Stimulated activated naive CD8-positive, alpha-beta T cell treated with anti-CD3 and anti-CD28 coated beads, Interleukin-15, Interleukin-2, amounts not matched to agents 100 U/mL and 50 U/mL, for 24 hours (primary cell): ENCODE measurements around the gene KIR2DL4.
"Not testable (repeated sequence)": the region's sequence is repeated elsewhere in the genome, so short reads cannot be mapped to it uniquely, and the experiment has no call there.

Experiments
- ATAC-seq: fragments of 150-1000 bp; cut with Tn5 transposase; one replicate; pipeline ENCODE4 v1.10.0; 2021
- DNase-seq: peaks from one replicate; pipeline ENCODE4 v3.0.0; 2021

The KIR2DL4 gene

GRCh38 chr19:54803410-54803809 lies at the start of gene KIR2DL4:
Gene KIR2DL4, plus strand, starts transcription at chr19:54803610. Its CDS starts 42 bp downstream, at chr19:54803652.
- DNase-seq (no peak), ATAC-seq (no peak)

DNA sequence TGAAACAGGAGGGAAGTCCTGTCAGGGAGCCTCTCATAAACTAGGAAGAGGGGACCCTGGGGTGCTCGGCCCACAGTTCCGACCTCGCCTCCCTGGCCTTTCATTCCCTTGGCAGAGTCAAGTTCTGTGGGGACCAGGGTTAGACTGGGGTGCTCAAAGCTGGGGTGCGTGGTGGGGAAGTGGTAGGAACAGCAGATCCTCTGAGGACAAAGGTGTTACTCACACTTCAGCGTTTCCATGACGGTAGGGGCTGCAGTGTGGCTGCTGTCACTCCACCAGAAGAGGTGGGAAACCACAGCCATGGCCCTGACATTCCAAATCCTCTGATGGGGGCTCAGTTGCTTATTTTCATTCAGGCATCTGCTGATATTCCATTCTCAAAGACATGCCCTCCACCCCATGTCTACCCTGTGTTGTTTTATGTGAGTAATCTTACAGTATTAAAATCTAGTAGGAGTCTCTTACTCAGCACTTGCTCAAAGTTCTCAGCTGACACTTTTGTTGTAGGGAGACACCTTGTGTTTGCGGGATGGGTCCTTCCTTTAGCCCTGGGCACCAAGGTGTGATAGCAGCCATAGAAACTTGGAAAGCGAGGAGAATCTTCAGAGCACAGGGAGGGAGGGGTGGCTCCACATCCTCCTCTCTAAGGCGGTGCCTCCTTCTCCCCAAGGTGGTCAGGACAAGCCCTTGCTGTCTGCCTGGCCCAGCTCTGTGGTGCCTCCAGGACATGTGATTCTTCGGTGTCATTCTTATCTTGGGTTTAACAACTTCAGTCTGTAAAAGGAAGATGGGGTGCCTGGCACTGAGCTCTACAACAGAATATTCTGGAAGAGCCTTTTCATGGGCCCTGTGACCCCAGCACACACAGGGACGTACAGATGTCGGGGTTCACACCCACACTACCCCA lies 47.0 kb upstream of the KIR2DL4 start:
- DNase-seq, ATAC-seq: not testable (repeated sequence)

- DNase-seq, ATAC-seq: not testable (repeated sequence)
Observed at GRCh38 chr19:54758577-54758976, 44.8 kb upstream of the KIR2DL4 start.

DNA sequence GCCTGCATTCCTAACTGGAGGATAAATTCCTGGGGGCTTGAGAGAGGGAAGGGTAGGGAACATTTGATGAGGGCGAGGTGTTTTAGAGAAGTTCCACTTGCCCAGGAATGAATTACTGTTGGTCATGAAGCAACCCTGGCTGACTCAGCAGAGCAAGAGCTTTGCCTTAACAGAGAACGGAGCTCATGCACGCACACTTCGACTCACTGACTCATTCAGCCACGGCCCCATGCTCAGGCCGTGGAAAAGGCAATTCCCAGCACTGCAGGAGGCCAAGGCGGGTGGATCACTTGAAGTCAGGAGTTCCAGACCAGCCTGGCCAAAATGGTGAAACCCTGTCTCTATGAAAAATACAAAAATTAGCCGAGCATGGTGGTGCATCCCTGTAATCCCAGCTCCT lies 39.2 kb upstream of the KIR2DL4 start:
- ATAC-seq, DNase-seq: not testable (repeated sequence)

DNA sequence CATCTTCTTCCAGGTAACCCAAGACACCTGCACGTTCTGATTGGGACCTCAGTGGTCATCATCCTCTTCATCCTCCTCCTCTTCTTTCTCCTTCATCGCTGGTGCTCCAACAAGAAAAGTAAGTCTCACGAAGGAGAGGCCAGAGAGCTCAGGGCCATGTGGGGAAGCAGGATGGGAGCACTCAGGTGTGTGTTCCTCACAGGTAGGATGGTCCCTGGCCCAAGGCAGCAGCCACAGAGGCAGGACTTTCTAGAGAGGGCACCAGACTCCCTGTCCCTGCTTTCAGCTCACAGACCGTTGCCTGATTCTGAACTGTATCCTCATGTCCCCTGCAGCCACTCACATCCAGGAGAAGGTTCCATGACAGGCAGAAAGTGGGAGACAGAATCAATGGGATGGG lies 36.9 kb upstream of the KIR2DL4 start:
- DNase-seq, result not testable (repeated sequence)

DNA sequence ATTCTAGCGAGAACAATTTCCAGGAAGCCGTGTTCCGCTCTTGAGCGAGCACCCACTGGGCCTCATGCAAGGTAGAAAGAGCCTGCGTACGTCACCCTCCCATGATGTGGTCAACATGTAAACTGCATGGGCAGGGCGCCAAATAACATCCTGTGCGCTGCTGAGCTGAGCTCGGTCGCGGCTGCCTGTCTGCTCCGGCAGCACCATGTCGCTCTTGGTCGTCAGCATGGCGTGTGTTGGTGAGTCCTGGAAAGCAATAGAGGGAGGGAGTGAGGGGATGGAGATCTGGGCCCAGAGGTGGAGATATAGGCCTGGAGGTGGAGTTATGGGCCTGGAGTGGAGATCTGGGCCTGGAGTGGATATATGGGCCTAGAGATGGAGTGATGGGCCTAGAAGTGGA lies 33.8 kb upstream of the KIR2DL4 start, which contains the start of gene KIR2DL1:
Gene KIR2DL1, plus strand, starts transcription at position 148 of the 400 bp plus-strand sequence. Its CDS starts 58 bp downstream, at position 206.
- not testable (repeated sequence) for ATAC-seq, DNase-seq

More for the DNA sequence above, 36.9 kb upstream of the KIR2DL4 start:
- not testable (repeated sequence) for ATAC-seq

DNA sequence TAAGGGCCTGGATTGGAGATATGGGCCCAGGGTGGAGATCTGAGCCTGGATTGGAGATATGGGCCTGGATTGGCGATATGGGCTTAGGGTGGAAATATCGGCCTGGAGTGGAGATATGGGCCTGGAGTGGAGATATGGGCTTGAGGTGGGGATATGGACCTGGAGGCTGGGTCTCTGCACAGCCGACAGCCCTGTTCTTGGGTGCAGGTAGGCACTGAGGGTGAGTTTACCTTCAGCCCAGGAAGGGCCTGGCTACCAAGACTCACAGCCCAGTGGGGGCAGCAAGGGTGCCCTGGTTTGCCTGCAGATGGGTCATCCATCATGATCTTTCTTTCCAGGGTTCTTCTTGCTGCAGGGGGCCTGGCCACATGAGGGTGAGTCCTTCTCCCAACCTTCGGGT lies 32.9 kb upstream of the KIR2DL4 start:
- ATAC-seq, DNase-seq: not testable (repeated sequence)

- DNase-seq, result not testable (repeated sequence)
- peak; percentile 55 for ATAC-seq
Observed at GRCh38 chr19:54771018-54771960, 32.1 kb upstream of the KIR2DL4 start.

DNA sequence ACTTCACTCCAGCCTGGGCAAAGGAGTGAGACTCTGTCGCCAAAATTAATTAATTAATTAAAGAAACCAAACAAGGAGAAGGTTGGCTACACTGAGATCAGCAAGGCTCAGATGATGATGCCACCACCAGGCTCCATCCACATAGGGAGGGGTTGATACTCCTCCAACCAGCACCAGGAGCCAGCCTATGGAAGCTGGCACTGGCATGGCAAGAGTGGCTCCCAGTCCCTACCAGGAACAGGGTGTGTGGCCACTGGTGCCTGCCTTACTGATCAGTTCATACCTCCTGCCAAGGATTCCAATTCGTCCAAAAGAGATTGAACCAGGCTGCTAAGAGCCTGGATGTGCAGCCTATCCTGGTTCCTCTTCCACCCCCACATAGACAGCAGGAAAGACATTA lies 30.7 kb upstream of the KIR2DL4 start:
- DNase-seq, ATAC-seq: not testable (repeated sequence)

DNA sequence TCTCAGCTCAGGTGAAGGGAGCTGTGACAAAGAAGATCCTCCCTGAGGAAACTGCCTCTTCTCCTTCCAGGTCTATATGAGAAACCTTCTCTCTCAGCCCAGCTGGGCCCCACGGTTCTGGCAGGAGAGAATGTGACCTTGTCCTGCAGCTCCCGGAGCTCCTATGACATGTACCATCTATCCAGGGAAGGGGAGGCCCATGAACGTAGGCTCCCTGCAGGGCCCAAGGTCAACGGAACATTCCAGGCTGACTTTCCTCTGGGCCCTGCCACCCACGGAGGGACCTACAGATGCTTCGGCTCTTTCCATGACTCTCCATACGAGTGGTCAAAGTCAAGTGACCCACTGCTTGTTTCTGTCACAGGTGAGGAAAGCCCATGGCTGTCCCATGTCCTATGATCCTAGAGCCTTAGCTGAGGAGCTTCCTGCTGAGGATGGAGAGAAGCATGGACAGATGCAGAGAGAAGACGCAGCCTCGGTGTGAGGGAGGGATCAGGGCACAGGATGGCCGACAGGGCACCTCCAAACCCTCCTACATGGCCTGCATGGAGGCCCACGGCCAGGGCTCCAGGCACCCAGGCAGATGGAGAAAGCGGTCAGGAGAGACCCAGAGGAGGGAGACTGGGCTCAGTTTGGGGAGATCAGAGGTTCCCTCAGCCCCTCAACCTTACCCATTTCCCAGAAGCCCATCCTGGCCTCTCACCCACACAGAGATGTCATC lies 28.2 kb upstream of the KIR2DL4 start:
- DNase-seq, result not testable (repeated sequence)
- ATAC-seq, result peak; percentile 19

- not testable (repeated sequence) for DNase-seq, ATAC-seq
Observed at GRCh38 chr19:54775830-54776229, 27.6 kb upstream of the KIR2DL4 start.

GRCh38 chr19:54777851-54778250 lies 25.6 kb upstream of the KIR2DL4 start:
- DNase-seq, ATAC-seq: not testable (repeated sequence)

DNA sequence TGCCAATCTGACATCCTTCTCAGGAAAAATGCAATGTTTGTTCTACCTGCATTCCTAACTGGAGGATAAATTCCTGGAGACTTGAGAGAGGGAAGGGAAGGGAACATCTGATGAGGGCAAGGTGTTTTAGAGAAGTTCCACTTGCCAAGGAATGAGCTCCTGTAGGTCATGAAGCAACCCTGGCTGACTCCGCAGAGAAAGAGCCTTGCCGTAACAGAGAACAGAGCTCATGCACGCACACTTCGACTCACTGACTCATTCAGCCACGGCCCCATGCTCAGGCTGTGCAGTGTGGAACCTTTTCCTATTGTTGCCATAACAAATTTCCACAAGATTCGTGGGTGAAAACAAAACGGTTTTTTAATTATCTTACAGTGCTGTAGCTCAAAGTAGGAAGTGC lies 24.5 kb upstream of the KIR2DL4 start:
- ATAC-seq, DNase-seq: not testable (repeated sequence)

DNA sequence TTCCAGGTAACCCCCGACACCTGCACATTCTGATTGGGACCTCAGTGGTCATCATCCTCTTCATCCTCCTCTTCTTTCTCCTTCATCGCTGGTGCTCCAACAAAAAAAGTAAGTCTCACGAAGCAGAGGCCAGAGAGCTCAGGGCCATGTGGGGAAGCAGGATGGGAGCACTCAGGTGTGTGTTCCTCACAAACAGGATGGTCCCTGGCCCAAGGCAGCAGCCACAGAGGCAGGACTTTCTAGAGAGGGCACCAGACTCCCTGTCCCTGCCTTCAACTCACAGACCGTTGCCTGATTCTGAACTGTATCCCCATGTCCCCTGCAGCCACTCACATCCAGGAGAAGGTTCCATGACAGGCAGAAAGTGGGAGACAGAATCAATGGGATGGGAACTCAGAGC lies 20.5 kb upstream of the KIR2DL4 start:
- ATAC-seq, DNase-seq: not testable (repeated sequence)

- not testable (repeated sequence) for ATAC-seq, DNase-seq
Observed at GRCh38 chr19:54786091-54786723, 17.2 kb upstream of the KIR2DL4 start.

DNA sequence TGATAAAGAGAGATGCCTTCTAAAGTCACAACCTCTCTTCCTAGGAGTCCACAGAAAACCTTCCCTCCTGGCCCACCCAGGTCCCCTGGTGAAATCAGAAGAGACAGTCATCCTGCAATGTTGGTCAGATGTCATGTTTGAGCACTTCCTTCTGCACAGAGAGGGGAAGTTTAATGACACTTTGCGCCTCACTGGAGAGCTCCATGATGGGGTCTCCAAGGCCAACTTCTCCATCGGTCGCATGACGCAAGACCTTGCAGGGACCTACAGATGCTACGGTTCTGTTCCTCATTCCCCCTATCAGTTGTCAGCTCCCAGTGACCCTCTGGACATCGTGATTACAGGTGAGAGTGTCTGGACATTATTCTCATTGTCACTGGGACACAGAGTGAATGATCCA lies 15.3 kb upstream of the KIR2DL4 start:
- ATAC-seq, result not testable (repeated sequence)

DNA sequence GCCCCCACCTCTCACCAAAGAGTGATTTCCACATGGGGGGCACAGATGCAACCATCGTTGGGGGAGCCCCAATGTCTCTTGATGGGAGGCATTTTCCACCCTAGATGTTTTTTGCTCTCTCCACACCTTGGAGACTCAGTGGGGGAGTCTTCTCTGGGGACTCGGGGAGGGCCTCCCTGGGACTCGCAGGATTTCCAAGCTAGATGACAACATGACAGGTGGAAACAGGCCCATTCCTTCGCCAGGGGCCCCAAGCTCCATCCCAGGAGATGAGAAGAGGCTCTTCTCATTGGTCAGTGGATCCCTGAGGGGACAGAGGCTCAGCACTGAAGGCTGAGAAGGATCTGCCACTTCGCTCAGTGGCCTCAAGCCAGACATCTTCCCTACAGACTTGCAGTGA lies 12.7 kb upstream of the KIR2DL4 start:
- DNase-seq, result no peak
- ATAC-seq, result no peak

More for the DNA sequence above, 15.3 kb upstream of the KIR2DL4 start:
- DNase-seq, result not testable (repeated sequence)

- ATAC-seq (no peak), DNase-seq (no peak)
Observed at GRCh38 chr19:54791476-54791875, 11.9 kb upstream of the KIR2DL4 start.

GRCh38 chr19:54792814-54793213 lies 10.6 kb upstream of the KIR2DL4 start:
- ATAC-seq, result no peak
- no peak for DNase-seq

- ATAC-seq (no peak), DNase-seq (no peak)
Observed at GRCh38 chr19:54795758-54796157, 7.7 kb upstream of the KIR2DL4 start.

GRCh38 chr19:54804101-54804500 lies 691 bp downstream of the KIR2DL4 start:
- DNase-seq (no peak), ATAC-seq (no peak)
